Astrocyte of the spinal cord (primary cell): ENCODE data around the gene FOXO1.

Experiments
- DNase-seq: peaks from one replicate; pipeline ENCODE4 v3.0.0; 2011; ENCODE audit warnings: low read depth, low spot score
- H3K4me3 ChIP-seq: 2 replicates; pipeline ENCODE4 v1.5.1; 2011; ENCODE audit warnings: low read depth, mild to moderate bottlenecking, low read length, moderate library complexity
- CTCF ChIP-seq: IDR thresholded peaks from 2 replicates; pipeline ENCODE4 v1.5.1; 2012; ENCODE audit warnings: low read depth, mild to moderate bottlenecking, low read length, inconsistent platforms
- in situ Hi-C: cut with HindIII; loops from 2 replicates; pipeline ENCODE4 v1.10.0; 2017; ENCODE audit warnings: low sequenced_read_pairs

The FOXO1 gene

GRCh38 chr13:40508127-40508526 is 158.3 kb downstream of the FOXO1 start:
- peak; percentile 67 for DNase-seq
- in situ Hi-C loops: no loop called here
- no peak for TF ChIP-seq CTCF
- no peak overlapping the region for H3K4me3 ChIP-seq

GRCh38 chr13:40506592-40507446 is 159.6 kb downstream of the FOXO1 start:
- no peak for TF ChIP-seq CTCF
- in situ Hi-C loops: no loop called here
- no peak overlapping the region for H3K4me3 ChIP-seq
- no peak for DNase-seq
